Measurements from ENCODE around the gene TIMM23.
"Not testable (repeated sequence)": the region's sequence is repeated elsewhere in the genome, so short reads cannot be mapped to it uniquely, and the experiment has no call there.

TIMM23 gene, protein sequence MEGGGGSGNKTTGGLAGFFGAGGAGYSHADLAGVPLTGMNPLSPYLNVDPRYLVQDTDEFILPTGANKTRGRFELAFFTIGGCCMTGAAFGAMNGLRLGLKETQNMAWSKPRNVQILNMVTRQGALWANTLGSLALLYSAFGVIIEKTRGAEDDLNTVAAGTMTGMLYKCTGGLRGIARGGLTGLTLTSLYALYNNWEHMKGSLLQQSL

DNA sequence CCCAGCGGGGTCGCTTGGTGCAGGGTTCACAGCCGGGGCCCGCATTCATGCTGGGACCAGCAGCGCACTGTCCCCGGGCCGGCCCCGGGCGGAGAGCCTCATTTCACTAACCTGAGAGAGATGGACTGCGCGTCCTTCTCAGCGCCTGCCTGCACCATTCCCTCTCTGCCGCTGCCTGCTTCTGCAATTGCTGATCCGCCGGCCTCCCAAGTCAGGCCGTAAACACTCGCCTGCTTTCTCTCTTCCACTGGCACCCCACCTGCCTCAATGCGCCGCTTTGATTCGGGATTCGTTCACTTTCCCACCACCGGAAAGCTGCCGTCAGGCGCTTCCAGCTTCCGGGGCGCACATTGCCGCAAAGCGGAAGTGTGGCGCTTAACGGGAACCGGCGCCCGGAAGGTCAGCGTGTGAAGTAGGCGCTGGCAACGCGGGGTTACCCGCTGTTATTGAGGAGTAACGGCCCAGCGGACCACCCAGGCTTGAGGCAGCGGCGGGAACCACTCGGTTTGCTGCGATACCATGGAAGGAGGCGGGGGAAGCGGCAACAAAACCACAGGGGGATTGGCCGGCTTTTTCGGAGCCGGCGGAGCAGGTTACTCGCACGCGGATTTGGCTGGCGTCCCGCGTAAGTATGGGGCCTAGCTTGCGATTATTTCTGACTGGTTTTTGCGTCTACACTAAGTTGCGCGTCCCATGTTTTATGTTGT lies at the start of gene TIMM23:
TSS of gene TIMM23 (plus strand) at position 384 of the 707 bp plus-strand sequence. CDS start at position 520, 136 bp downstream.
- peak; percentile 62 for DNase-seq (ENCODE audit: low spot score)

GRCh38 chr10:45926790-45927189 lies 45.5 kb upstream of the TIMM23 start:
- DNase-seq (ENCODE audit: low spot score), result not testable (repeated sequence)

GRCh38 chr10:45931305-45931704 lies 41.0 kb upstream of the TIMM23 start:
- not testable (repeated sequence) for DNase-seq (ENCODE audit: low spot score)

DNA sequence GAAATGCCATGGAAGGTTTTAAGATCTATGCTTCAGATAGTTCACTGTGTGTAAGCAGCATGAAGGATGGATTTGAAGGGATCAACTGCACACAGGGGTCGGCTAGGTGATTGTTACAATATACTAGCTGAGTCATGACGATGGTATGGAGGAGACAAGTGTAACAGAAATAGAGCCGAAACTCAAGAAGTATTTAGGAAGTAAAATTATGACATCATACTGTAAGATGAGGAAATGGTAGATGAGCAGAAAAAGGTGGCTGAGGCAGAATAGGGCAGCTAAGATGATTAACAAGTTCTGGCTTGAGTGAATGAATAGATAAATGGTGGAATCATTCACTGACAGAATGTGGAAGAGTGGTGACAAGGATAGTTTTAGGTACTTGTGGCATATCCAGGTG lies 37.5 kb upstream of the TIMM23 start:
- DNase-seq (ENCODE audit: low spot score), result not testable (repeated sequence)

DNA sequence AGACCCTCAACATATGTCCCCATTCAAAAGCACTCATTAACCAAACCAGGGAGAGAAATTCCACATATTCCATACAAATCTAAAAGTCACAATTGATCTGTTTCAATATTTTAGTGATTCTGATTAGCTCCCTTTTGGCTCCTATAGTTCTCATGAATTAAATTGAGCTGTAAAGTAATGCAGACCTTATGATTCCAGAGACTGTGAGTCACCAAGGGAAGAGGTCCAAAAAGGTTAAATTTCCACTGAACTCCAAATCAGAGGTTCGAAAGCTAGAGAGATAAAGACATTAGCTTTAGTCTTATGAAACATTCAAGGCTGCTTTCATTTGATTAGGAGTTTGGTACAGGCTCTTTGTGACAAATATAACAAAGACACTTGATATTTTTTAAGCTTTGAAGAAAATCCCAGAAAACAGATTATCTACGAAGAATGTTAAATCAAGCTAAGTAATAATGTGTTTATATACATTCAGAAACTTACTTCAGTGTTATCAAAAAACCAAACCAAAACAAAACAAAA lies 33.1 kb upstream of the TIMM23 start:
- not testable (repeated sequence) for DNase-seq (ENCODE audit: low spot score)

DNA sequence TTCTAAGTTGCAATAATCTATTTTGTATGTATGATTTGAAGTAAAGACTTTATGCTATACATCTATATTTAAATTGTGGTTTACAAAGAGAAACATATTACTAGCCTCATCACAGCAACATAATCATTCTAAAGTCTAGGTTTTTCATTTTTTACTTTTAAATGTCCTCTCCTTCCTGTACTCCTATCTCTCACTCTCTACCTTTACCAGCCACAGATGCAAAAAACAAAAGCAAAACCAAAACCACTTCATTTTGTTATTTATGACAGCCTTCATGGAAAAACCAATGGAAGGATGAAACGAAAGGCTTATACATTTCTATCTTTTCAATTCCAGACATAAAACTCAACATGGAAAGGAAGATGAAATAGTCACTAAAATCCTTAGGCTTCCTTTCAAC lies 31.1 kb upstream of the TIMM23 start:
- not testable (repeated sequence) for DNase-seq (ENCODE audit: low spot score)

- DNase-seq (ENCODE audit: low spot score), result not testable (repeated sequence)
Observed at GRCh38 chr10:45945476-45945875, 26.8 kb upstream of the TIMM23 start.

DNA sequence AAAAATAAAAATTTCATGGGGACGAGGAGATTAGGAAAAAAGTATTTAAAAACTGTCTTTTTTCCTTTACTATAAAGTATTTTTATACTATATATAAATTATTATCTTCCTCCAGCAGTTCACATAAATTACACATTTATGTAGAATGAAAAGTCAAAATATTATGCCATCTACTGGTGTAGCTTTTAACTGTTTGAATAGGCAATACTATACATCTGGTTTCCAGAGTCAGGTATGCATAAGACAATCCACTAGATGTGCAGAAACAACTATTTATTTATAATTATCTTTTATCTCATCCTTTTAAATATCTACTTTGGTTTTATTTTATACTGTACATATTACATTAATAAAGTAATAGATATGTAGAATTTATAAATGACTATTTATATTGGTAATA lies 24.9 kb upstream of the TIMM23 start:
- not testable (repeated sequence) for DNase-seq (ENCODE audit: low spot score)

GRCh38 chr10:45948801-45949200 lies 23.5 kb upstream of the TIMM23 start:
- DNase-seq (ENCODE audit: low spot score), result not testable (repeated sequence)

- not testable (repeated sequence) for DNase-seq (ENCODE audit: low spot score)
Observed at GRCh38 chr10:45954367-45954766, 17.9 kb upstream of the TIMM23 start.

DNA sequence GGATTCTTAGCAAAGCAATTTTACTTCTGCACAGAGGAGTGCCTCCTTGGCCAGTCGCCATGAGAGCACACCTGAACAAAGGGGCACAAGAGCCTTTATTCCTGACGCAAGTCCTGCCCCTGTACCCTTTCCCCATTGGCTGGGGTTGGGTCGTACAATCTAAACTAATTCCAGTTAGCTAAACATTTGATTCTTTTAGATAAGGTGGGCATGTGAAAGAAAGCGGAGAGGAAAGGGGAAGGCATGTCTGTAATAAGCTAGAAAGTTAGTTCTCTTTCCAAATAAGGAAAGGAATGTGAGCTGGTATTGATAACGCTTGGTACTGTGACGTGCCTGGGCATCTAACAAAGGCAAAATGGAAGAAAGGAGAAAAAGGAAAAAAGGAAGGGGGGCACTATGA lies 15.7 kb upstream of the TIMM23 start:
- not testable (repeated sequence) for DNase-seq (ENCODE audit: low spot score)

- not testable (repeated sequence) for DNase-seq (ENCODE audit: low spot score)
Observed at GRCh38 chr10:45957928-45958327, 14.4 kb upstream of the TIMM23 start.

- not testable (repeated sequence) for DNase-seq (ENCODE audit: low spot score)
Observed at GRCh38 chr10:45962686-45963452, 9.4 kb upstream of the TIMM23 start.

DNA sequence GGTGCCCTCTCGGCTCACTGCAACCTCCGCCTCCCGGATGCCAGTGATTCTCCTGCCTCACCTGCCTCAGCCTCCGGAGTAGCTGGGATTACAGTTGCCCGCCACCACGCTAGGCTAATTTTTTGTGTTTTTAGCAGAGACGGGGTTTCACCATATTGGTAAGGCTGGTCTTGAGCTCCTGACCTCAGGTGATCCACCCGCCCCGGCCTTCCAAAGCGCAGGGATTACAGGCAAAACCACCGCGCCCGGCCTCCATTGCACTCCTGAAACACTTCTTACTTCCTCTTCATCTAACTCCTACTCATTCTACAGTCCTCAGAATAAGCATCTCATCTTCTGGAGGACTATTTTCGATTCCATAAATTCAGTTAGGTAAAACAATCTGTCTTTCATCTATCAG lies 1.3 kb upstream of the TIMM23 start:
- not testable (repeated sequence) for DNase-seq (ENCODE audit: low spot score)

DNA sequence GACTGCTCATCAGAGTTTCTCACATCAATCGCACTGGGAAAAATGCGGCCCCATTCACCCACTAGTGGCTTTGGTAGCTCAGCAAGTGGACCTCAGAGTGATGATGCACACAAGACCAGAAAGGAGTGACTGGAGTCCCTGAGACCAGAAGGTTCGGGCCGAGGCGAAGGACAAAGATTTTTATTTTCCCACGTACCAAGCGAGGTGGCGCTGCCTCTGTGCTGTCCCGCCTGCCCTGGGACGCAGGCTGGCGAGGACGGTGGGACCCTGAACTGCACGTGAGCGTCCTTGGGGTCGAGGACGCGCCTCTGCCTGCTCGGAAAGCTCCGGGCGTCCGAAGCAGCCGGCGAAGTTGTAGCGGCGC lies 565 bp upstream of the TIMM23 start:
- DNase-seq (ENCODE audit: low spot score), result not testable (repeated sequence)

DNA sequence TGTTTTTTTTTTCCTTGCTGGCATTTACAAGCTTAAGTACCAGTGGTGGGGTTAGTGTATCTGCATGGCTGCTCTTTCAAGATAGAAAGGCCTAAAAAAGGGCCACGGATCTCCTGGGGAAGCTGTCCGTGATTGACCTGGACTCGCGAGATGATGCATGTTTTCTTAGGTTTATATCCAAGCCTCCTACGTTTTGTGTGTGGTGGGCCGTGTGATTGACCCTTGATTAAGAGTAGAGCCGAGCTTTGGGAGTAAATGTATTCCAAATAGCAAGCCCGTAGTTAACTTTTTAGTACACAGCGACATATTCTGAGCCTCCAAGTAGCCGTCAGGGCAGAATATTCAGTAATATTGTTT lies 502 bp downstream of the TIMM23 start:
- not testable (repeated sequence) for DNase-seq (ENCODE audit: low spot score)

GRCh38 chr10:45974041-45974440 lies 1.8 kb downstream of the TIMM23 start:
- not testable (repeated sequence) for DNase-seq (ENCODE audit: low spot score)

DNA sequence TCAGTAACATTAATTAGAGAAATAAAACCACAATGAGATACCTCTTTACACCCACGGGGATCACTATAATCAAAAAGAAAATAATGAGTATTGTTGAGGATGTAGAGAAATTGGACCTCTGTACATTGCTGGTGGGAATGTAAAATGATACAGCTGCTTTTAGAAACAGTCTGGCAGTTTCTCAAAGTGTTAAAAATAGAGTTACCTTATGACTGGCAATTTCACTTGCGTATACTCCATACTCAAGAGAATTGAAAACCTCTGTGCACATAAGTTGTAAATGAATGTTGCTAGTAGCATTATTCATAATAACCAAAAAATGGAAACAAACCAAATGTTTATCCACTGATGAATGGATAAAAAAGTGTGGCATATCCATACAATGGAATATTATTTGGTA lies 6.3 kb downstream of the TIMM23 start:
- not testable (repeated sequence) for DNase-seq (ENCODE audit: low spot score)

DNA sequence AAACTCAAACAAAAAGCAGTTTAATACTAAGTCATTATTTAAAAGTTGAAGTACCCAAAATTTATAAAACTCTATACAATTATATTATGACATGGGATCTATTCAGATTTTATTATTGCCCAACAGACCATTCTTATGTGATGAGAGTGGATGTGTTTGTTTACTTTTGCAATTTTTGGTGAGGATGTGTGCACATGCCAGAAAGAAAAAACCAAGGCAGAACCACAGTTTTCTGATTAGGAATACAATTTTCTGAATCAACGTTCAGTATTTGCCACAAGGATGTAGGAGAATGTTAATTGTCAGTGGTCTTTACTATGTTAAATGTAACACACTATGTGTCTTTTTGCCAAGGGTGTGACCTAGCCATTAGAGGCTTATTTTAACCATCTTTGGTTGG lies 9.1 kb downstream of the TIMM23 start:
- DNase-seq (ENCODE audit: low spot score), result not testable (repeated sequence)

DNA sequence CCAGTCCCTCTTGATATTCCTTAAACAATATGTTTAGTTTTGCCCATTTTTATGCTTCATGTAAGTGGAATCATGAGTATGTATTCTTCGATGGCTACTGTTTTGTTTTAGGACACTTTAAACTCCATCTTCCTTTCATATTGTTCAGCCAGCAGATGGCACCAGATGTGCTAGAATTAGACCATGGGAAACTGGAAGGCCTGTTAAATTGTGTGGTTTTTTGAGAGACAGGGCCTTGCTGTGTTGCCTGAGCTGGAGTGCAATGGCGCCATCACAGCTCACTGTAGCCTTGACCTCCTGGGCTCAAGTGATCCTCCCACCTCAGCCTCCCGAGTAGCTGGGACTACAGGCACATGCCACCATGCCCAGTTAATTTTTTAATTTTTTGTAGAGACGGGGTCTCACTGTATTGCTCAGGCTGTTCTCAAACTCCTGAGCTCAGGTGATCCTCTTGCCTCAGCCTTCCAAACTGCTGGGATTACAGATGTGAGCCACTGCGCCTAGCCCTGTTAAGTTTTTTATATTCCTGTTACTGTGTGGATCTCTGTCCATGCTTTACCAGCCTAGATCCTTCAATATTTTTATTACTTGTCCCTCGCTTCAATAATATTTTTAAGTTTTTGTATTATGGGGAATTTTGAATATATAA lies 11.4 kb downstream of the TIMM23 start:
- DNase-seq (ENCODE audit: low spot score), result not testable (repeated sequence)

DNA sequence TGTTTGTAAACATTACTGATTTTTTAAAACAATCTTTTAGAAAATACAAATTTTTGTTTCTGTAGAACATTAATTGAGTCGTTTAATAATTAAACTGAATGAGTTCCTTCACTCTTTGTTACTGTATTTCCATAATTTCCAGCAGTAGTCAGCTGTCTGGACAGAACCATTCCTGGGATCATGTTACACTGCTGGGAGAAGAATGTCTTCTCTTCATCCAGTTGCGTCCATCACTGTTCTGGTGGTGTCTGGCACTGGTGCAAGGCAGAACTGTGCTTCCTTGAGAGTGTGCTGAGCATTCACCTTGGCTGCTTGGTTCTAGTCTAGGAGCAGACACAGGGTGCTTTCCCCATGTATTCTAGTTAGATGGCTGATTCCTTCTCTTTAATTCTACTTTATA lies 12.2 kb downstream of the TIMM23 start:
- not testable (repeated sequence) for DNase-seq (ENCODE audit: low spot score)

GRCh38 chr10:45985590-45985989 lies 13.3 kb downstream of the TIMM23 start:
- not testable (repeated sequence) for DNase-seq (ENCODE audit: low spot score)
